ENCODE results near the gene CARD8. TPM values are rescaled to one million over a fixed set of nuclear protein-coding genes. Genes with fewer than 3 reads are reported as not detected.
A peak's percentile ranks its signal among the peaks of the same experiment; 100 is the strongest.

The CARD8 gene
- total and polyA plus RNA-seq, 2 of the 8 experiments (the other 6 are each of a cell fraction or from before 2014, with no cell fraction given) = 8.9 to 24.4 TPM

- no peak overlapping the region for H4K5ac ChIP-seq (ENCODE audit: insufficient read length, low read depth, low read length)
- H3K4me3 ChIP-seq (ENCODE audit: extremely low read depth in 1 of 4, insufficient read depth in 2 of 4, low read depth in 3 of 4, low read length in 4 of 4) = no peak overlapping the region
- H2BK5ac ChIP-seq (ENCODE audit: low read depth, low read length) = no peak overlapping the region
- H4K91ac ChIP-seq (replicated peaks; ENCODE audit: insufficient read length, low read length) = no peak overlapping the region
- H3K23ac ChIP-seq (ENCODE audit: insufficient read length) = no peak overlapping the region
- H3K4me1 ChIP-seq (replicated peaks in 1 of 4; ENCODE audit: control insufficient read depth in 3 of 4, insufficient read depth in 4 of 4, low read length in 3 of 4) = peaks cover 0 to 14% (median 5%) of the 10 kb centered on the region in 4 experiments; a peak in 5 of 7 replicates
- no peak overlapping the region for H2BK20ac ChIP-seq (ENCODE audit: low read length)
- 0 out of 2 replicates have a peak overlapping the region, but pooled peaks have one; percentile 65 for H2AK5ac ChIP-seq (ENCODE audit: low read depth, low read length)
- H2BK12ac ChIP-seq (ENCODE audit: low read depth, low read length) = 0 out of 2 replicates have a peak overlapping the region, but pooled peaks have one; percentile 63
- no peak overlapping the region for H3K18ac ChIP-seq (ENCODE audit: extremely low read depth, low read length)
- H2AFZ ChIP-seq (ENCODE audit: low read length) = no peak overlapping the region
- H3K9ac ChIP-seq (replicated peaks in 1 of 4; ENCODE audit: extremely low read depth in 1 of 4, low read depth in 3 of 4, low read length in 3 of 4) = no peak overlapping the region
- no peaks in the 10 kb centered on the region for H3K27me3 ChIP-seq (replicated peaks in 1 of 4; ENCODE audit: control insufficient read depth in 3 of 4, extremely low read depth in 1 of 4, insufficient read depth in 3 of 4, low read length in 3 of 4)
- peaks cover 6% of the 10 kb centered on the region; the same call in 1 of the 2 replicates for H3K23me2 ChIP-seq (ENCODE audit: low read depth, low read length)
- H3K79me2 ChIP-seq (ENCODE audit: control insufficient read depth in 1 of 2, insufficient read depth in 2 of 2, low read length in 2 of 2) = no peaks in the 10 kb centered on the region
- no peak overlapping the region for H2BK120ac ChIP-seq (replicated peaks; ENCODE audit: low read depth, low read length)
- no peaks in the 10 kb centered on the region for H3K36me3 ChIP-seq (ENCODE audit: control insufficient read depth in 2 of 4, insufficient read depth in 4 of 4, low read length in 3 of 4)
- no peak overlapping the region for H3K56ac ChIP-seq (replicated peaks; ENCODE audit: insufficient read length, low read depth, low read length)
- H3K14ac ChIP-seq (ENCODE audit: insufficient read length) = no peak overlapping the region
- DNase-seq (ENCODE audit: low read depth in 1 of 2, low spot score in 2 of 2) (no peak), FAIRE-seq (no peak)
- CTCF ChIA-PET (ENCODE audit: partially characterized antibody) = interaction anchor here (1.4 to 12.4 kb wide), 5 partner anchors 13 to 105 kb away, joined by 3 to 212 read pairs (median 9); partner anchors contain the start of gene ZNF114
- H4K20me1 ChIP-seq (replicated peaks in 1 of 2; ENCODE audit: control insufficient read depth in 1 of 2, insufficient read depth in 2 of 2, low read length in 2 of 2) = no peaks in the 10 kb centered on the region
- POLR2A ChIA-PET (ENCODE audit: partially characterized antibody) = interaction anchor here (0.6 to 1.6 kb wide), 4 partner anchors 10 to 604 kb away, joined by 3 read pairs; no protein-coding TSS in a partner anchor
- WGBS, 2 experiments (ENCODE audit: extremely low coverage in 1 of 2, insufficient coverage in 1 of 2, insufficient read length in 1 of 2, insufficient replicate concordance in 2 of 2, low coverage in 1 of 2, low lambda C conversion rate in 2 of 2, missing lambda C conversion rate in 1 of 2) = 90% methylated on average over 10 of the region's 10 CpGs; no CpG with 5 or more reads in 1 of the 2 experiments
- H3K4ac ChIP-seq (replicated peaks; ENCODE audit: insufficient read length, low read depth, low read length) = peak overlapping the region; percentile 2
- no peaks in the 10 kb centered on the region for H3K9me3 ChIP-seq (ENCODE audit: insufficient read depth in 2 of 2, low read depth in 1 of 2, low read length in 1 of 2)
- 0 out of 2 replicates have a peak overlapping the region, but pooled peaks have one; percentile 25 for H2BK15ac ChIP-seq (ENCODE audit: low read length)
- no peaks in the 10 kb centered on the region for H3K79me1 ChIP-seq (ENCODE audit: low read depth, low read length)
- 0 out of 2 replicates have a peak overlapping the region, but pooled peaks have one; percentile 22 for H4K8ac ChIP-seq (ENCODE audit: extremely low read depth, insufficient read depth, low read length)
- H3K27ac ChIP-seq (ENCODE audit: low read depth, low read length) = no peak overlapping the region
- no peak overlapping the region for H3K4me2 ChIP-seq (ENCODE audit: insufficient read depth in 1 of 2, low read depth in 2 of 2, low read length in 2 of 2)
- TF ChIP-seq JUND (IDR thresholded peaks at IDR 0.05; ENCODE audit: low read length) (no peak), TEAD4 (IDR thresholded peaks at IDR 0.05; ENCODE audit: low read depth, low read length) (no peak), HDAC6 (IDR thresholded peaks at IDR 0.05; ENCODE audit: low read depth, low read length) (no peak), KDM1A (IDR thresholded peaks at IDR 0.05; ENCODE audit: borderline replicate concordance, low read length) (no peak), POLR2AphosphoS5 (IDR thresholded peaks at IDR 0.05; ENCODE audit: low read depth, low read length) (no peak), KDM5A (IDR thresholded peaks at IDR 0.05; ENCODE audit: low read length) (no peak), ZNF274 (IDR thresholded peaks at IDR 0.05; ENCODE audit: borderline replicate concordance, extremely low read depth, low read length) (no peak), SIN3A (conservative IDR thresholded peaks at IDR 0.05 in 1 of 2, IDR thresholded peaks at IDR 0.05 in 1 of 2; ENCODE audit: low read depth in 1 of 2, low read length in 2 of 2) (no peak), POLR2A (IDR thresholded peaks at IDR 0.05; ENCODE audit: control extremely low read depth in 1 of 2, low read depth in 2 of 2, low read length in 2 of 2) (no peak), SAP30 (IDR thresholded peaks at IDR 0.05; ENCODE audit: insufficient read depth, insufficient replicate concordance, low read length) (no peak)
These were observed 39.7 kb upstream of the CARD8 start for GRCh38 chr19:48295458-48295857.

All from H1 (cell line).